Measurements from ENCODE around the gene LIPT2. TPM values are rescaled to one million over a fixed set of nuclear protein-coding genes. Genes with fewer than 3 reads are reported as not detected.

LIPT2 gene
- total RNA-seq, 1 experiment from 2014 or later = 8.6 TPM

- intact Hi-C loops (cut with micrococcal nuclease; ENCODE audit: unreplicated experiment) = no loop called here
- CTCF ChIA-PET = no interaction called here
- DNase-seq (ENCODE audit: low spot score) = no peak
- Histone ChIP-seq H3K9me3 (ENCODE audit: low read depth, low read length, poor library complexity, severe bottlenecking) (no peaks in the 10 kb centered on the region), H3K4me1 (ENCODE audit: insufficient read depth, low read length, poor library complexity, severe bottlenecking) (peaks cover 22% of the 10 kb centered on the region), H3K27me3 (replicated peaks; ENCODE audit: insufficient read depth, low read depth, low read length, poor library complexity) (no peaks in the 10 kb centered on the region), H3K36me3 (ENCODE audit: insufficient read depth, low read length, poor library complexity, severe bottlenecking) (peaks cover 61% of the 10 kb centered on the region), H3K4me3 (ENCODE audit: low read depth, low read length, poor library complexity, severe bottlenecking) (no peak overlapping the region), H3K27ac (ENCODE audit: low read depth, low read length, poor library complexity, severe bottlenecking) (no peak overlapping the region)
- BruUV-seq (replicated peaks) = no TSS peak
- POLR2A ChIA-PET (ENCODE audit: low non-redundant PET) = no interaction called here
- TF ChIP-seq EZH2 (IDR thresholded peaks at IDR 0.05; ENCODE audit: borderline replicate concordance, low read depth, low read length, poor library complexity, severe bottlenecking) = no peak
- TF ChIP-seq CTCF (conservative IDR thresholded peaks at IDR 0.05; ENCODE audit: low read depth, low read length) = no peak
Observed at GRCh38 chr11:74459584-74459983, 33.9 kb downstream of the LIPT2 start.

DNA sequence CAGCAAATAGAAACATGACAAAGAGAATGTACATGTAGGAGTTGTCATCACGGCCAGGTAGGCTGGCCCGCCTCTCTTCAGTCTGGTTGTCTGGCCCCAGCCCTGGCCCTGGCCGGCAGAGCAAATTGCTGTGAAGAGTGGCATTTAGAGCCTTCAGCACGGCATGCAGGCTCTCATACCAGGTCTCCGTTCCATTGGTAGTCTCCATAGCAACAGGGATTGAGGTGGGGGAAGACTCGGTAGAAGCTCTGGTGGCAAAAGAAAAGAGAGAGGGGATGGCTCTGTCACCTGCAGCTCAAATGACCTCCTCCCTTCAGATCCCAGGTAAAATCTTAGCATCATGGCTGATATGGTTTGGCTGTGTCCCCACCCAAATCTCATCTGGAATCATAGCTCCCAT, 36.2 kb downstream of the LIPT2 start:
- Histone ChIP-seq H3K27ac (ENCODE audit: low read depth, low read length, poor library complexity, severe bottlenecking) (no peak overlapping the region), H3K4me1 (ENCODE audit: insufficient read depth, low read length, poor library complexity, severe bottlenecking) (peaks cover 4% of the 10 kb centered on the region), H3K27me3 (replicated peaks; ENCODE audit: insufficient read depth, low read depth, low read length, poor library complexity) (no peaks in the 10 kb centered on the region), H3K36me3 (ENCODE audit: insufficient read depth, low read length, poor library complexity, severe bottlenecking) (peaks cover 53% of the 10 kb centered on the region), H3K4me3 (ENCODE audit: low read depth, low read length, poor library complexity, severe bottlenecking) (no peak overlapping the region), H3K9me3 (ENCODE audit: low read depth, low read length, poor library complexity, severe bottlenecking) (no peaks in the 10 kb centered on the region)
- intact Hi-C loops (cut with micrococcal nuclease; ENCODE audit: unreplicated experiment) = no loop called here
- POLR2A ChIA-PET (ENCODE audit: low non-redundant PET) = no interaction called here
- TF ChIP-seq CTCF (conservative IDR thresholded peaks at IDR 0.05; ENCODE audit: low read depth, low read length) = no peak
- no peak for TF ChIP-seq EZH2 (IDR thresholded peaks at IDR 0.05; ENCODE audit: borderline replicate concordance, low read depth, low read length, poor library complexity, severe bottlenecking)
- DNase-seq (ENCODE audit: low spot score) = no peak
- CTCF ChIA-PET = no interaction called here
- BruUV-seq (replicated peaks) = no TSS peak

DNA sequence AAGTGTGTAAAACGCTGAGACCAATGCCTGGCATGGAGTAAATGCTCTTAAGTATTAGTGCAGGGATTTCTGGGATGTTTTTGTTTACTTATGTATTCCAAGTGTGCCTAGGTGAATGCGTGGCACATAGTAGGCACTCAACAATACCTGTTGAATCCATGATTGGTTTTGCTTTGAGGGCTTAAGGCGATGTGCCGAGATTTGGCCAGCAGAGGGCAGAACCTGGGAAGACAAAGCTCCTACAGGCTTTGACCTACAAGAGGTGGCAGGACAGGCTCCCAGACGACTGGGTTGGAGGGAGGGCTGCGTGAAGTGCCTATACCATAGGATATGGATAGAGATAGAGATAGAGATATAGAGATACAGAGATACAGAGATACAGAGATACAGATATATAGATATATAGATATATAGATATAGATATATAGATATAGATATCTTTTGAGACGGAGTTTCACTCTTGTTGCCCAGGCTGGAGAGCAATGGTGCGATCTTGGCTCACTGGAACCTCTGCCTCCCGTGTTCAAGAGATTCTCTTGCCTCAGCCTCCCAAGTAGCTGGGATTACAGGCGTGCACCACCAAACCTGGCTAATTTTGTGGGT, 40.0 kb downstream of the LIPT2 start:
- no peaks in the 10 kb centered on the region for H3K27me3 ChIP-seq (replicated peaks; ENCODE audit: insufficient read depth, low read depth, low read length, poor library complexity)
- no peaks in the 10 kb centered on the region for H3K9me3 ChIP-seq (ENCODE audit: low read depth, low read length, poor library complexity, severe bottlenecking)
- CTCF ChIA-PET = interaction anchor here (0.6 to 5.1 kb wide), 8 partner anchors 9 to 198 kb away, joined by 3 to 91 read pairs (median 3); partner anchors contain the start of gene PGM2L1
- no peak overlapping the region for H3K4me3 ChIP-seq (ENCODE audit: low read depth, low read length, poor library complexity, severe bottlenecking)
- TF ChIP-seq EZH2 (IDR thresholded peaks at IDR 0.05; ENCODE audit: borderline replicate concordance, low read depth, low read length, poor library complexity, severe bottlenecking) (no peak), CTCF (conservative IDR thresholded peaks at IDR 0.05; ENCODE audit: low read depth, low read length) (peak; percentile 95)
- POLR2A ChIA-PET (ENCODE audit: low non-redundant PET) = no interaction called here
- no TSS peak for BruUV-seq (replicated peaks)
- no peak overlapping the region for H3K27ac ChIP-seq (ENCODE audit: low read depth, low read length, poor library complexity, severe bottlenecking)
- DNase-seq (ENCODE audit: low spot score) = peak; percentile 85
- peaks cover 13% of the 10 kb centered on the region for H3K4me1 ChIP-seq (ENCODE audit: insufficient read depth, low read length, poor library complexity, severe bottlenecking)
- H3K36me3 ChIP-seq (ENCODE audit: insufficient read depth, low read length, poor library complexity, severe bottlenecking) = peaks cover 24% of the 10 kb centered on the region
- intact Hi-C loops (cut with micrococcal nuclease; ENCODE audit: unreplicated experiment) = loop anchor here (1.0 to 5.0 kb wide), 2 partner anchors 117 to 491 kb away; no protein-coding TSS in a partner anchor
